ENCODE measurements around the gene RHOC. TPM values are rescaled to one million over a fixed set of nuclear protein-coding genes. Genes with fewer than 3 reads are reported as not detected.

RHOC gene
- total RNA-seq, 1 experiment from 2014 or later: 154 TPM

DNA sequence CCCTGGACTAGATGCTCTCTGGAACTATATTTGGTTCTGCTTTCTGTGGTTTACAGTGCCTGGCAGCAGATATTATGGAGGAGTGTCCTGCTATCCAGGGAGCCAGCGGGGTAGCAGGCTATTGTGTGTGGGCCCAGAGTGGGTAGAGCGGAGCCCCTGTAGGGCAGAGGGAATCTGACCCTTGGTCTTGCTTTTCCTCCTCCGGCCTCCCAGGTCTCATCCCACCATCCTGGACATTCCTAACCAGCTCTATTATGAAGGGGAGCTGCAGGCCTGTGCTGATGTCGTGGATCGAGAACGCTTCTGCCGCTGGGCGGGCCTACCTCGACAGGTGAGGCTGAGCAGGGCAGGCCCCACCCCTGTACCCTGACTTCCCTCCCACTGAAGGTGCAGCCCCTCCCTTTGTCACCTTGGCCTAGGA lies 9.1 kb downstream of the RHOC start:
- intact Hi-C loops (cut with micrococcal nuclease): no loop called here
- H3K4me2 ChIP-seq (ENCODE audit: low read length): no peak overlapping the region
- CTCF ChIA-PET: no interaction called here
- no TSS peak for BruUV-seq (replicated peaks)
- DNase-seq (ENCODE audit: low read depth, low spot score) (no peak), ATAC-seq (no peak)
- H3K36me3 ChIP-seq (ENCODE audit: control insufficient read depth in 1 of 2, insufficient read depth in 2 of 2, low read length in 2 of 2): peaks cover 6 to 34% of the 10 kb centered on the region in 2 experiments
- no peaks in the 10 kb centered on the region for H4K20me1 ChIP-seq (ENCODE audit: insufficient read depth)
- H3K27ac ChIP-seq (ENCODE audit: low read depth, low read length): no peak overlapping the region; the same call in 1 of the 2 replicates
- POLR2A ChIA-PET: no interaction called here
- no peak overlapping the region for H3K4me3 ChIP-seq (replicated peaks in 1 of 2; ENCODE audit: low read depth in 1 of 2, low read length in 2 of 2)
- H3K4me1 ChIP-seq (ENCODE audit: control insufficient read depth in 1 of 2, insufficient read depth in 2 of 2, low read length in 2 of 2): peaks cover 37 to 46% of the 10 kb centered on the region in 2 experiments
- no peak for TF ChIP-seq SP1 (IDR thresholded peaks at IDR 0.05; ENCODE audit: low read depth)
- H3K9me2 ChIP-seq (ENCODE audit: insufficient read depth): no peaks in the 10 kb centered on the region
- H2AFZ ChIP-seq (ENCODE audit: low read depth, low read length, poor library complexity, severe bottlenecking): no peak overlapping the region
- H3K27me3 ChIP-seq (ENCODE audit: insufficient read depth, low read length): no peaks in the 10 kb centered on the region
- H3K79me2 ChIP-seq (ENCODE audit: insufficient read depth, low read length): peaks cover under 1% of the 10 kb centered on the region; the same call in 1 of the 2 replicates
- no peaks in the 10 kb centered on the region for H3K9me3 ChIP-seq (ENCODE audit: control insufficient read depth in 1 of 2, insufficient read depth in 1 of 2, low read depth in 1 of 2, low read length in 2 of 2)
- RAD21 ChIA-PET (ENCODE audit: low non-redundant PET in 1 of 2, low total read pairs in 2 of 2, uncharacterized antibody in 2 of 2, unreplicated experiment in 2 of 2): no interaction called here
- no peak overlapping the region for H3K9ac ChIP-seq (ENCODE audit: low read length)

GRCh38 chr1:112696578-112697314 lies 10.2 kb downstream of the RHOC start:
- peaks cover 16 to 30% of the 10 kb centered on the region in 2 experiments for H3K36me3 ChIP-seq (ENCODE audit: control insufficient read depth in 1 of 2, insufficient read depth in 2 of 2, low read length in 2 of 2)
- ChIA-PET CTCF (no interaction called here), RAD21 (ENCODE audit: low non-redundant PET in 1 of 2, low total read pairs in 2 of 2, uncharacterized antibody in 2 of 2, unreplicated experiment in 2 of 2) (no interaction called here), POLR2A (no interaction called here)
- no peaks in the 10 kb centered on the region for H3K79me2 ChIP-seq (ENCODE audit: insufficient read depth, low read length)
- no peak for ATAC-seq
- peaks cover 35 to 36% of the 10 kb centered on the region in 2 experiments for H3K4me1 ChIP-seq (ENCODE audit: control insufficient read depth in 1 of 2, insufficient read depth in 2 of 2, low read length in 2 of 2)
- BruUV-seq (replicated peaks): no TSS peak
- no peak overlapping the region for H3K4me3 ChIP-seq (replicated peaks in 1 of 2; ENCODE audit: low read depth in 1 of 2, low read length in 2 of 2)
- no peak overlapping the region for H3K9ac ChIP-seq (ENCODE audit: low read length)
- no peak overlapping the region for H3K27ac ChIP-seq (ENCODE audit: low read depth, low read length)
- intact Hi-C loops (cut with micrococcal nuclease): no loop called here
- H3K27me3 ChIP-seq (ENCODE audit: insufficient read depth, low read length): no peaks in the 10 kb centered on the region
- no peak for DNase-seq (ENCODE audit: low read depth, low spot score)
- H3K4me2 ChIP-seq (ENCODE audit: low read length): no peak overlapping the region
- H2AFZ ChIP-seq (ENCODE audit: low read depth, low read length, poor library complexity, severe bottlenecking): no peak overlapping the region
- TF ChIP-seq CBX3 (IDR thresholded peaks at IDR 0.05; ENCODE audit: low read depth): no peak
- TF ChIP-seq MAX (IDR thresholded peaks at IDR 0.05): no peak
- TF ChIP-seq, protein P1, sequence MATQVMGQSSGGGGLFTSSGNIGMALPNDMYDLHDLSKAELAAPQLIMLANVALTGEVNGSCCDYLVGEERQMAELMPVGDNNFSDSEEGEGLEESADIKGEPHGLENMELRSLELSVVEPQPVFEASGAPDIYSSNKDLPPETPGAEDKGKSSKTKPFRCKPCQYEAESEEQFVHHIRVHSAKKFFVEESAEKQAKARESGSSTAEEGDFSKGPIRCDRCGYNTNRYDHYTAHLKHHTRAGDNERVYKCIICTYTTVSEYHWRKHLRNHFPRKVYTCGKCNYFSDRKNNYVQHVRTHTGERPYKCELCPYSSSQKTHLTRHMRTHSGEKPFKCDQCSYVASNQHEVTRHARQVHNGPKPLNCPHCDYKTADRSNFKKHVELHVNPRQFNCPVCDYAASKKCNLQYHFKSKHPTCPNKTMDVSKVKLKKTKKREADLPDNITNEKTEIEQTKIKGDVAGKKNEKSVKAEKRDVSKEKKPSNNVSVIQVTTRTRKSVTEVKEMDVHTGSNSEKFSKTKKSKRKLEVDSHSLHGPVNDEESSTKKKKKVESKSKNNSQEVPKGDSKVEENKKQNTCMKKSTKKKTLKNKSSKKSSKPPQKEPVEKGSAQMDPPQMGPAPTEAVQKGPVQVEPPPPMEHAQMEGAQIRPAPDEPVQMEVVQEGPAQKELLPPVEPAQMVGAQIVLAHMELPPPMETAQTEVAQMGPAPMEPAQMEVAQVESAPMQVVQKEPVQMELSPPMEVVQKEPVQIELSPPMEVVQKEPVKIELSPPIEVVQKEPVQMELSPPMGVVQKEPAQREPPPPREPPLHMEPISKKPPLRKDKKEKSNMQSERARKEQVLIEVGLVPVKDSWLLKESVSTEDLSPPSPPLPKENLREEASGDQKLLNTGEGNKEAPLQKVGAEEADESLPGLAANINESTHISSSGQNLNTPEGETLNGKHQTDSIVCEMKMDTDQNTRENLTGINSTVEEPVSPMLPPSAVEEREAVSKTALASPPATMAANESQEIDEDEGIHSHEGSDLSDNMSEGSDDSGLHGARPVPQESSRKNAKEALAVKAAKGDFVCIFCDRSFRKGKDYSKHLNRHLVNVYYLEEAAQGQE (IDR thresholded peaks at IDR 0.05; ENCODE audit: low read depth): no peak
- TF ChIP-seq EZH2 (IDR thresholded peaks at IDR 0.05): no peak
- TF ChIP-seq SP1 (IDR thresholded peaks at IDR 0.05; ENCODE audit: low read depth): no peak
- TF ChIP-seq JUND (IDR thresholded peaks at IDR 0.05): no peak
- TF ChIP-seq TCF7L2 (IDR thresholded peaks at IDR 0.05; ENCODE audit: borderline replicate concordance, extremely low read depth, insufficient read depth, insufficient read length): no peak
- no peak for TF ChIP-seq RAD21 (IDR thresholded peaks at IDR 0.05; ENCODE audit: low read depth)
- TF ChIP-seq FOSL1 (IDR thresholded peaks at IDR 0.05; ENCODE audit: low read depth): no peak
- no peaks in the 10 kb centered on the region for H3K9me3 ChIP-seq (ENCODE audit: control insufficient read depth in 1 of 2, insufficient read depth in 1 of 2, low read depth in 1 of 2, low read length in 2 of 2)
- H3K9me2 ChIP-seq (ENCODE audit: insufficient read depth): no peaks in the 10 kb centered on the region
- no peaks in the 10 kb centered on the region for H4K20me1 ChIP-seq (ENCODE audit: insufficient read depth)

Measured in HCT116 (cell line).